Right lobe of liver (tissue), 6 donors: Measurements from ENCODE around the gene MGME1. TPM values are rescaled to one million over a fixed set of nuclear protein-coding genes. Genes with fewer than 3 reads are reported as not detected.

Source experiments
- ATAC-seq, 4 donors: fragments of 200-7000 bp; cut with Tn5 transposase; one replicate each; pipeline ENCODE4 v1.9.1; 2020; ENCODE audit warnings: mild to moderate bottlenecking in 4 of 4, moderate library complexity in 4 of 4
- DNase-seq, 3 donors: peaks; one replicate each; pipeline ENCODE4 v3.0.0-alpha.2; 2020
- H3K27ac ChIP-seq, 3 donors: fragments of 200-600 bp; one replicate each; pipeline ENCODE4 v1.8.0; 2022
- H3K27me3 ChIP-seq, 2 donors: fragments of 200-600 bp; one replicate each; pipeline ENCODE4 v1.8.0; 2022
- H3K36me3 ChIP-seq, 4 donors: fragments of 200-600 bp; sonication (generic) in 1 of 4; one replicate each; pipeline versions ENCODE4 v1.5.1 to v1.8.0; 2017 to 2022; ENCODE audit warnings: control low read depth in 1 of 4
- H3K4me1 ChIP-seq, 4 donors: fragments of 200-600 bp; sonication (generic) in 1 of 4; one replicate each; pipeline versions ENCODE4 v1.5.1 to v1.8.0; 2017 to 2022; ENCODE audit warnings: control low read depth in 1 of 4
- H3K4me3 ChIP-seq, 3 donors: fragments of 200-600 bp; one replicate each; pipeline ENCODE4 v1.8.0; 2022
- H3K9me3 ChIP-seq, 4 donors: fragments of 200-600 bp; sonication (generic) in 1 of 4; one replicate each; pipeline versions ENCODE4 v1.5.1 to v1.8.0; 2017 to 2022; ENCODE audit warnings: control low read depth in 1 of 4
- POLR2A ChIP-seq: fragments of 450-650 bp; IDR thresholded peaks from one replicate; pipeline ENCODE4 v1.6.1; 2017; ENCODE audit warnings: antibody characterized with exemption, mild to moderate bottlenecking
- WGBS: methylation state at CpG from one replicate; pipeline ENCODE4 v1.1.6; 2018; ENCODE audit warnings: low coverage, low lambda C conversion rate; ENCODE audit not compliant: insufficient coverage; ENCODE audit errors: missing lambda C conversion rate; 5-methylcytosine and 5-hydroxymethylcytosine counted together
- intact Hi-C, 2 donors: fragments of 100-400 bp; cut with DNase I; formaldehyde crosslinking; loops; one replicate each; pipeline versions ENCODE4 v1.11.2 to v1.14.1; 2022
- small RNA-seq, 2 experiments: library from RNA; depleted of rRNA; stranded (forward); fragments of <200 nt; gene quantifications; one replicate each; pipeline ENCODE3, GENCODE V24; 2016
- total RNA-seq, 6 experiments: library from RNA; depleted of rRNA in 2 of 6; stranded (reverse); fragments of >200 nt in 2 of 6; fragmentation: NEBNext Ultra II Directional in 3 of 6; extraction: Animal tissue kit (Norgen Biotek cat#: 25700) in 3 of 6; gene quantifications; one replicate each; pipeline versions ENCODE4 v1.1.0 to v1.2.4, GENCODE V29; 2016 to 2023
- TF ChIP-seq, protein P1 (sequence below), 4 donors: fragments of 200-600 bp in 3 of 4; fragments of 450-650 bp in 1 of 4; IDR thresholded peaks; one replicate each; pipeline versions ENCODE4 v1.5.1 to v1.8.0; 2016 to 2022; ENCODE audit warnings: antibody characterized with exemption in 4 of 4, mild to moderate bottlenecking in 2 of 4
- donor health status: DM: no; HTN: yes; CAD: no.
- donor health status: DM: no; HTN: no; CAD: no.
- donor health status: DM: no; HTN: no; CAD: no.
- donor health status: DM: no; HTN: yes; CAD: no.
- donor health status: DM: no; HTN: yes; CAD: no.

MGME1 gene
- total RNA-seq, 6 experiments from 2014 or later: 6.0 to 8.4 (median 7.5) TPM

DNA sequence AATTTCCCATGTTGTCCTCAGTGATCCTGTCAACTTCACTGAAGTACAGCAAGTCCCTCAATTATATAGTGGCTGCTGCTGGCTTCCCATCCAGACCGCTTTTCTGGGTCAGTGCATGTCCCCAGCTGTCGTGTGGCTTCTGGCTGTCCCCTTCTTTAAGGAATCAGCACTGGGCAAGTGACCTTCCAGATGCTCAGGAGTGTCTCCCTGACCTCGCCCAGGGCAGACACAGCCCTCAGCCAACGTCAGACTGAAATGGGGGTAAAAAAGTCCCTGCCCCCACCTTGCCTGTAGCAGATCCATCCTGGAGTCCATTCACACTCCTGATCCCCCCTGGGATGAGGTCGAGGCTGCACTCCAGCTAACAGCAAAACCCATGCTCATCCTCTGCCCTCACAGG is 65.2 kb downstream of the MGME1 start:
- Histone ChIP-seq H3K4me3 (no peak overlapping the region), H3K4me1 (no peaks in the 10 kb centered on the region), H3K27me3 (no peaks in the 10 kb centered on the region), H3K9me3 (no peaks in the 10 kb centered on the region), H3K27ac (no peak overlapping the region), H3K36me3 (no peaks in the 10 kb centered on the region)
- ATAC-seq (no peak), DNase-seq (peak in 1 of 3 donors; percentile 10)
- 51% methylated on average over 3 of the region's 5 CpGs for WGBS
- intact Hi-C loops: no loop called here
- no peak for TF ChIP-seq POLR2A
- TF ChIP-seq, protein P1, sequence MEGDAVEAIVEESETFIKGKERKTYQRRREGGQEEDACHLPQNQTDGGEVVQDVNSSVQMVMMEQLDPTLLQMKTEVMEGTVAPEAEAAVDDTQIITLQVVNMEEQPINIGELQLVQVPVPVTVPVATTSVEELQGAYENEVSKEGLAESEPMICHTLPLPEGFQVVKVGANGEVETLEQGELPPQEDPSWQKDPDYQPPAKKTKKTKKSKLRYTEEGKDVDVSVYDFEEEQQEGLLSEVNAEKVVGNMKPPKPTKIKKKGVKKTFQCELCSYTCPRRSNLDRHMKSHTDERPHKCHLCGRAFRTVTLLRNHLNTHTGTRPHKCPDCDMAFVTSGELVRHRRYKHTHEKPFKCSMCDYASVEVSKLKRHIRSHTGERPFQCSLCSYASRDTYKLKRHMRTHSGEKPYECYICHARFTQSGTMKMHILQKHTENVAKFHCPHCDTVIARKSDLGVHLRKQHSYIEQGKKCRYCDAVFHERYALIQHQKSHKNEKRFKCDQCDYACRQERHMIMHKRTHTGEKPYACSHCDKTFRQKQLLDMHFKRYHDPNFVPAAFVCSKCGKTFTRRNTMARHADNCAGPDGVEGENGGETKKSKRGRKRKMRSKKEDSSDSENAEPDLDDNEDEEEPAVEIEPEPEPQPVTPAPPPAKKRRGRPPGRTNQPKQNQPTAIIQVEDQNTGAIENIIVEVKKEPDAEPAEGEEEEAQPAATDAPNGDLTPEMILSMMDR (IDR thresholded peaks at IDR 0.05): no peak

DNA sequence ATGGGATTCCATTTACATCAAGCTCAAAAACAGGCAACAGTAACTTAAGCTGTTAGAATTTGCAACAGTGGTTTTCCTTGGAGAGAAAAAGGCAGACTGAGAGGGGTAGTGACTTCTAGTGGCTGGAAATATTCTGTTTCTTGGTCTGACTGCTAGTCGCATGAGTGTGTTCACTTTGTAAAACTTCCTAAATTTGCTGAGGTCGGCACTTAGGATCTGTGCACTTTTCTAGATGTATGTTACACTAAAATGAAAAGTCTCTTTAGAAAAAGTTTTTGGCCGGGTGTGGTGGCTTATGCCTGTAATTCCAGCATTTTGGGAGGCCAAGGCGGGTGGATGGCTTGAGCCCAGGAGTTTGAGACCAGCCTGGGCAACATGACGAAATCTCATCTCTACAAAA is 70.2 kb downstream of the MGME1 start:
- DNase-seq: no peak

More for the DNA sequence above, 70.2 kb downstream of the MGME1 start:
- Histone ChIP-seq H3K27me3 (no peaks in the 10 kb centered on the region), H3K4me3 (no peak overlapping the region), H3K36me3 (no peaks in the 10 kb centered on the region), H3K9me3 (no peaks in the 10 kb centered on the region), H3K27ac (no peak overlapping the region), H3K4me1 (no peaks in the 10 kb centered on the region)
- 55% methylated on average over 3 of the region's 5 CpGs for WGBS
- TF ChIP-seq, protein P1 (IDR thresholded peaks at IDR 0.05): no peak
- TF ChIP-seq POLR2A: no peak
- intact Hi-C loops: no loop called here
- ATAC-seq: no peak

Small RNA genes lying within 50 kb of the gene (small RNA-seq; reads per million reads assigned to genes)
- gene SNORD17: 530 to 750 reads per million in 2 experiments

Other genes with a start within 250 kb of the MGME1 start
- 10 to 100 TPM; 32.6 to 74.5 (median 46.0) TPM for gene SNX5, start 224 bp upstream of the MGME1 start, total RNA-seq
- under 1 TPM in 1 of 6 experiments, not detected in 5; 0.25 TPM for gene OVOL2, start 88.9 kb downstream of the MGME1 start, total RNA-seq
- 10 to 100 TPM in 2 of 6 experiments, 1 to 10 TPM in 4; 5.6 to 13.0 (median 7.9) TPM for gene KAT14, start 168.8 kb downstream of the MGME1 start, total RNA-seq
- gene PET117, start 168.8 kb downstream of the MGME1 start, total RNA-seq: 10 to 100 TPM in 1 of 6 experiments, 1 to 10 TPM in 5; 5.1 to 10.6 (median 6.6) TPM